ENCODE data around the gene PRAMEF5.
"Not testable (repeated sequence)": the region's sequence is repeated elsewhere in the genome, so short reads cannot be mapped to it uniquely, and the experiment has no call there.

PRAMEF5 gene

GRCh38 chr1:13279617-13280016 is 25.6 kb downstream of the PRAMEF5 start:
- FAIRE-seq, result not testable (repeated sequence)

- FAIRE-seq, result not testable (repeated sequence)
These were observed 31.0 kb downstream of the PRAMEF5 start, which contains the start of gene PRAMEF8 for GRCh38 chr1:13285037-13285436. TSS of gene PRAMEF8 (minus strand) at chr1:13285137. CDS start at chr1:13284091, 1,046 bp downstream.

- not testable (repeated sequence) for FAIRE-seq
These were observed 35.0 kb downstream of the PRAMEF5 start for GRCh38 chr1:13289030-13289429.

- FAIRE-seq, result not testable (repeated sequence)
These were observed 43.4 kb downstream of the PRAMEF5 start for GRCh38 chr1:13297216-13297931.

GRCh38 chr1:13298699-13299098 is 44.7 kb downstream of the PRAMEF5 start:
- not testable (repeated sequence) for FAIRE-seq

- FAIRE-seq, result not testable (repeated sequence)
These were observed 48.2 kb downstream of the PRAMEF5 start for GRCh38 chr1:13302197-13302596.

GRCh38 chr1:13303239-13303638 is 49.2 kb downstream of the PRAMEF5 start, which contains the start of gene PRAMEF33:
TSS of gene PRAMEF33 (plus strand) at chr1:13303539. CDS start at chr1:13305955, 2,416 bp downstream.
- not testable (repeated sequence) for FAIRE-seq

Data from endometrium (tissue), 2 donors.